HG03097 (cell line): Measurements from ENCODE around the gene PRKAG2.

Source experiments
- ATAC-seq: cut with Tn5 transposase; IDR thresholded peaks from one replicate; pipeline ENCODE4 v1.9.1; 2021; ENCODE audit not compliant: unreplicated experiment, low FRiP score

Gene PRKAG2

DNA sequence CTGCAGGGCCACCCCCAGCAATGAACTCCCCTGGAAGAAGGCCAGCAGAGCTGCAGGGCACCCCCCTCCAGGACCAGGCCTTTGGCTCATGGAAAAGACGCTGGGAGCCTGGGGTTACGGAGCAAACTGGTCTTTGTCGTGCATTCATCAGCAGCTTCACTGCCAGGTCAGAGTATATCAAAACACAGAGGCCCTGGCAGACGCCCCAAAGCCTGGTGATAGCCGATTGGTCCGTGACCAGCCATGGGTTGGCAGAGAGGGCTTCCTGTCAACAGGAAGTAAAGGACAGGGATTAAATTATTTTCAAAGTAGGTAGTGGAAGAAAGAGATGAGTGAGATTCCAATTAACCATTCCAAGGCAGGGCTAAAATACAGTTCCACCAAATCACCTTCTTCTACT is 9.0 kb downstream of the PRKAG2 start:
- ATAC-seq: no peak

DNA sequence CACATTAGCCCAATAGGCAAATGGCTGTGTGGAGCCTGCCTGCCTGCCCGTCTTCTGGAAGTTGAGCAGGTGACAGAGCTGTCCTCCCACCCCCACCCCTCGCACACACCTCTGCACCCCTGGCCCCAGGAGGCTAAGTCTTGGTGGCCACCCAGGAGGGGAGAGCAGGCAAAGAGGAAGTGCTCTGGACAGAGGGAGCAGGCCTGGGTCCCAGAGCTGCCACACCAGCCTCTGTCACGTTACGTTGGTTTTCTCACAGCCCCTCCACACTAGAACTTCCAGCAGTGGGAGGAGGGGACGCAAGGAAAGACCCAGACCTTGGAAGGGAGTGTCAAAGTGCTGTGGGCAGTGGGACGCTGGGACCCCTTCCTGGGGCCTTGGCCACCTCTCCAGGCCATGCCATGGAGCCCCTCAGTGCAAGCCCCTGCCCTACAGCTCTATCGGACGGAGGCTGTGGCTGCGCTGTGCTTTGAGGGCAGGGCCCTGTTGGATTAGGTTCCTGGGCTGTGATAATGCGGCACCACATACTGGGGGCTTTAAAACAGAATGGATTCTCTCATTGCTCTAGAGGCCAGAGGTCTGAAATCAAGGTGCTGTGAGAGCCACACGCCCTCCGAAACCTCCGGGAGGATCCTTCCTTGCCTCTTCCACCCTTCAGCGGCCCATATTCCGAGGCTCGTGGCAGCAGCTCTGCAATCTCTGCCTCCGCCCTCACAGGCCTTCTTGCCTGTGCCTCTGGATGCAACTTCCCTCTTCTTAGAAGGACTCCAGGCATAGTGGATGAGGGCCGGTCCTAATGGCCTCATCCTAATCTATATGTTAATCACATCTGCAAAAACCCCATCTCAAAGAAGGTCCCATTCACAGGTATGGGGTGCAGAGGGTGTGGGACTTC is 9.9 kb downstream of the PRKAG2 start:
- no peak for ATAC-seq

DNA sequence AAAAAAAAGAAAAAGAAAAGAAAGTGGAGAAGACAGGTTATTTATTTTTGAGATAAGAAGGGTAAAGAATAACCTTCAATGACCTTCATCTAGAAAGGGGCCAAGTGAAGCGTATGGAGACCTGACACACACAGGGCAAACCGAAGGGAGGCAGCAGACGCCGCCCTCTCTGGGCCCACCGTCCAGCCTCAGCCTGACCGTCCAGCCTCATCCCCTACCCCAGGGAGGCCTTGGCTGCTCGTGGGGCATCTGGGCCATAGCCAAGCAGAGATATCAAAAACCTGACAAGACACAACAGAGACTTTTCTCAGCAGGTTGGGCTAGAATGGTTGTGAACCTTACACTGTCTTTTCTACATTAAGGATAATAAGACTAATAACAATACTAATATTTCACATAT is 10.9 kb downstream of the PRKAG2 start:
- no peak for ATAC-seq

DNA sequence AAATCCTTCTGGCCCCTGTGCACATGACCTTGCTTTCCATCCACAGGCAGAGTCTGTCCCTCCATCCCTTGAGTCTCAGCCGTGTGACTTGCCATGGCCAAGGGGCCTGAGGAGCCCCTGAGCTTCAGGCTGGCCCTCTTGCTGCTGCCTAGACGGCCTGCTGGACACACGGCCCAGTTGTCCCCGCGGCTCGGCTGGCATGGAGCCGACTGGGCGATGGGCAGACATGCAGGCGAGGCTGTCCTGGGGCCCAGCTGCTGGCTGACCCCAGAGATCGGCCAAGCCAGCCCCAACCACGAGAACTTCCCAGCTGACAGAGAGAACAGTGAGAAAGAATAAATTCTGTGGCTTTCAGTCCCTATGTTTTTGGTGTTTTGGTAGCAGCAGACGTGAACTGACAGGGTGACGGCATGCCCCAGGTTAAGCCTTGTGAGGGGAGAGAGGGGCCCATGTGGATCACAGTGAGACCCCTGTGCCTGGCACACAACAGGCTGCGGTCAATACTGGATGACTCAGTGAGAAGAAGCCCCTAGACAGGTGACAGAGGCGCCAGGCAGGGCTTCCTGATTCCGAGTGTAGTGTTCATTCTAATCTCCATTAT is 11.7 kb downstream of the PRKAG2 start:
- ATAC-seq: no peak

DNA sequence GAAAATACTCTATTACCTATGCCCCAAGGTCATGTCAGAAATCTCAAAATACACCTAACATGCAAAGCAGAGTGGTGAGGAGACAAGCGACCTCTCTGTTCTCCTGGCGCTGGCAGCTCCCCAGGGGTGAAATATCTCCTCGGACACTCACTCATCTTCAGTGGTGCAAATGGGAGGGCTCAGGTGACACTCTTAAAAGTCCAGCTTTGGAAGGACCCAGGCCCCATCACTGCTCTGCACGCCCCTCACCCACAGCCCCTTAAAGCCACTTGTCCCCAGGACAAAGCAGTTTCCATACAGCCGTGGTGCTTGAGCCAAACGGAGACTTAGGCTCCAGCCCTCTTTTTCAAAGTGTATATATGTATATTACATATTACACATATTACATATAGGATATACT is 12.4 kb downstream of the PRKAG2 start:
- ATAC-seq: no peak

DNA sequence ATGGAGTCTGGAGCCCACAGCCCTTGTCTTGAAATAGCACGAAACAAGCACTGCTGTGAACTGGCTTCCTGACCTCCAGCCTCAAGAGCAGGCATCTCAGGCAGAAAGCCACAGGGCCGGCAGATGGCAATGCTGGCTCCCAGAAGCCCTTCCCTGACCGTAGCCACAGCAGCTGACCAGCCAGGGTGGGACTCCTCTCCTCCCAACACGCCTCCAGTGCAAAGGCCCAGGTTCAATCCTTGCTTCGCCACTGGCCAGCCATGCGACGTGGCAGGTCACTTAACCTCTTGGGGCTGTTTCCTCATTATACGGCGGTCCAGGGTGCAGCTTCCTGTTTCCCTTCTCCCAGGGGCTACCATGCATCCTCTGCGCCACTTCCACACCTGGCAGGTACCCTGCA is 12.8 kb downstream of the PRKAG2 start:
- no peak for ATAC-seq

DNA sequence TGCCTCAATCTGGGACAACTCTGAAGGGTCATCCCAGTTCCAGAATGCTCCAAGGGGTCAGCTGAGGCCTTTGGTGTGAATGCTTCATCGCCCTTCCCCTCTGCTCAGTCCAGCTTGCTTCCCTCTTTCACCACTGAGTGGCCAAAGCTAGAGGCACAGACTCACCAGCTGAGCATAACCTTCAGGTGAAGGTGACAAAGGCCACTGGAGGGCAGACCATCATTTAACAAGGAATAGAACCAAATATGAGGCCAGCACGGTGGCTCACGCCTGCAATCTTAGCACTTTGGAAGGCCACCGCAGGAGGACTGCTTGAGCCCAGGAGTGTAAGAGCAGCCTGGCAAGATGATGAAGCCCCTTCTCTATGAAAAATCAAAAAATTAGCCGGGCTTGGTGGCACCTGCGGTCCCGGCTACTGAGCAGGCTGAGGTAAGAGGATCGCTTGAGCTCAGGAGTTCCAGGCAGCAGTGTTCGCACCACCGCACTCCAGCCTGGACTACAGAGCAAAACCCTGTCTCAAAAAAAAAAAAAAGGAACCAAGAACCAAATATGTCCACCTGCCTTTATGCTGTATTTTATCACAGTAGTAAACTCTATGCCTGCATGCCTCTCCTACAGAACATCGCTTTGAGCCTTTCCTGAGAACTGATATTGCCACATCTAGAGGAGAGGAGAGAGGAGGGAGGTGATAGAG is 13.4 kb downstream of the PRKAG2 start:
- no peak for ATAC-seq

DNA sequence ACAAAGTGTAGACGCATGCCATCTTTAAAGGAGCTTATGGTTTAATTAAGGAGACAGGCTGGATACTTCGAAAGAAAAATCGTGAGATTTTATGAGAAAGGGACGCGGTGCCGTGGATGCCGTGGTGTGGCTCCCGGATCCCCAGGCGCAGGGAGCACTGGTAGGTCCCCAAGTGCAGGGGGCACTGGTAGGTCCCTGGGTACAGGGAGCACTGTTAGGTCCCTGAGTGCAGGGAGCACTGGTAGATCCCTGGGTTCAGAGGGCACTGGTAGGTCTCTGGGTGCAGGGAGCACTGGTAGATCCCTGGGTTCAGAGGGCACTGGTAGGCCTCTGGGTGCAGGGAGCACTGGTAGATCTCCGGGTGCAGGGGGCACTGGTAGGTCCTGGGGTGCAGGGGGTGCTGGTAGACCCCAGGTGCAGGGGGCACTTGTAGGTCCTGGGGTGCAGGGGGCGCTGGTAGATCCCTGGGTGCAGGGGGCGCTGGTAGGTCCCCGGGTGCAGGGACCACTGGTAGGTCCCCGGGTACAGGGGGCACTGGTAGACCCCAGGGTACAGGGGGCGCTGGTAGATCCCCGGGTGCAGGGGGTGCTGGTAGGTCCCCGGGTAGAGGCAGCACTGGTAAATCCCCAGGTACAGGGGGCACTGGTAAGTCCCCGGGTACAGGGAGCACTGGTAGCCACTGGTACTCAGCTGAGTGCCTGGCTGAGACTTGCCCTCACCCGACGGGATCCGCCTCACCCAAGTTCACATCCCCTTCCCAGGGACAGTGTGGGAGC is 14.1 kb downstream of the PRKAG2 start:
- no peak for ATAC-seq

DNA sequence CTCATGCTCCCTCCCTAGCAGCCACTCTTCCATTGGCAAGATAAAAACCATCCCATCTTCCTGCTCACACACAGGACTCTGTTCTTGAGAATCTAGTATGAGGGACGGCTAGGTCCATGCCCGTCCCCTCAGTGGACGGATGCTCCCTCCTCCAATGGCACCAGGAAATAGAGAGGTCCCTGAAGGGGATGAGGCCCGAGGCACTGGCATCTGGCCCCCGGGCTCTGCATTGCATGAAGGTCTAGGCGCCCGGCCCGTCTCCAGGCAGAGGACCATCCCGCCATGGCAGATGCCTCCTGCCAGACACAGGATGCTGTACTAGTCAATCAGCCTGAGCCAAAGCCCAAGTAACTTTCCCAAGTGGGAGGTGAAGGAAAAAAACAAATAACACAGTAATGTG is 15.0 kb downstream of the PRKAG2 start:
- ATAC-seq: no peak

DNA sequence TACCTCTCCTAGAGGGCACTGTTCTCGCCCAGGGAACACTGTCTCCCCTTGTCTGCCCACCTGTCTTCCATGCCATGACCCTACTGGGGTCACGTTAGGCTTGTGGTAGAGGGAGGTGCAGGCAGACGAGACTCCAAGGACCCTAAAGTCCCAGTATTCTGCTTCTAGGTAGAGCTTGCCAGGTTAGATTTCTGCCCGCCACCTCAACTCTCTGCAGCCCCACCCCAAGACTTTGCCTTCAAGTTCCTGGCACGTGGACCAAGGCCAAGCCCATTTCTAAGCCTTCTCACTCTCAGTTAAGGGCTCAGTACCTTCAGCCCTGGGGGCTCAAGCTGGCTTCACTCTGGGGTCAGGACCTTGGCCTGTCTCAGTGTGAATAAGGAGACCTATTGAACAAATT is 16.1 kb downstream of the PRKAG2 start:
- ATAC-seq: no peak

DNA sequence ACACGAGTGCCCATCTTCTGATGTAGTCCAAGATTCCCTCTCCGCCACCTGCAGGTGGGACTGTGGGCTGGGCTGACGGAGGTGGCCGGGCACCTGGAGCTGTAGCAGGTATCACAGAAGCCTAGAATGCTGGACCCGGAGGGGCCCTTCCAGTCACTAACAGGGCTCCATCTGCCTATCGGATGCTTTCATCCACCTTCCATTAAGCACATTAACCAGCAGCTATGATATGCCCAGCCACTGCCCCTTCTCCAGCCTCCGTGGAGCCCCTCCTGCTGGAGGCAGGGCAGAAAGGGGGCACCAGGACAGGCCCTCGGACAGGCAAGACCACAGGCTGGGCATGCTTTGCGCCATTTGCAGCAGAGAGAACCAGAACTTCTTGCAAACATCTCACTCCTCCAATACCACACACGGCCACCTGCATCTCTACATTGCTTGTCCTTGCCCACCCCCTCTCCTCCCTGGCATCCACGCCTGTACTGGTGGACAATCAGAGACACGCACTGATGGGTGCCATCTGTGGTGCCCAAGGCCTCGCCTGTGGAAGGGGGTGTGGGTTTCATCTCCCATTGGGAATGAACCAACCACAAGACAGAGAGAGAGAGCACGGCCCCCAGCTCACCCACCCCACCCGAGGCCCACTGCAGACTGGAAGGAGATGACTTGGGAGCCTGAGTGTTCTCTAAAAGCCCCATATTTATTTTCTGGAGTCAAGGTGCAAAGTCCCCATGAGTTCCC is 16.8 kb downstream of the PRKAG2 start:
- no peak for ATAC-seq

DNA sequence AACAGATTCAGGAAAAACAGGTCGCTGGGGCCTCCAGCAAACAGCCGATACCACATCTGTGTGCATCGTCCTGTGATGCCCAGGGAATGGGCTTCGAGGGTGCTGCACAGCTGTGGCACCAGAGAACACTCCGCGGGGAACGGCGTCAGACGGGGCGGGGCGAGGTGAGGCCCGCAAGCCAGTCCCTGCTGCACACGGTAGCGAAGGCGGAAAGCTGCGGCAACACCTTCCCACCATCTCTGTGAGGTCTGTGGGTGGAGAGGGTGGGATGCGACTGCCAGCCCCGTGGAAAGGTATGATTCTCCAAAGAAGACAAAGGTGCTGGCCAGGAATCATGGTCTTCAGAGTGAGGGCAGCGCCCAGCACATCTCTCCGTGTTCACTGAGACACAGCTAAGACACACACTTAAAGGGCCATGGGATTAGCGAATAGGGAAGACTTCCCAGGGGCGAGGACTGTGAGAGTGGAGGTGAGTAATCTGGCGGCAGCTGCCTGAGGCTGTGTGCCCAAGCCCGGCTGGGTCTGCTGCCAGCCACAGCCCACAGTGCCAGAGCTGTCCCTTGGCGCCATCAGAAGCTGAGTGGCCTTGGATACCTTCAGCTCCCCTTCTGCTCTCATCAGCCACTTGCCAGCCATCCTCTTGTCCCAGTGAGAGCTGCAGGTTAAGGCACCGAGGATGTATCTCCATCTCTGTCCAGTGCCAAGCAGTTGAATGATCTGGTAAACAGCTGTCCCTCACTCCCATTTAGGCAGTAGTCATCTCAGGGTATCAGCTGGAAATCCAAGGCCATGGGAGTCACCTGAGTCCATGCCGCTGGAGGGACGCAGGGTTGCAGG is 17.6 kb downstream of the PRKAG2 start:
- ATAC-seq: no peak

DNA sequence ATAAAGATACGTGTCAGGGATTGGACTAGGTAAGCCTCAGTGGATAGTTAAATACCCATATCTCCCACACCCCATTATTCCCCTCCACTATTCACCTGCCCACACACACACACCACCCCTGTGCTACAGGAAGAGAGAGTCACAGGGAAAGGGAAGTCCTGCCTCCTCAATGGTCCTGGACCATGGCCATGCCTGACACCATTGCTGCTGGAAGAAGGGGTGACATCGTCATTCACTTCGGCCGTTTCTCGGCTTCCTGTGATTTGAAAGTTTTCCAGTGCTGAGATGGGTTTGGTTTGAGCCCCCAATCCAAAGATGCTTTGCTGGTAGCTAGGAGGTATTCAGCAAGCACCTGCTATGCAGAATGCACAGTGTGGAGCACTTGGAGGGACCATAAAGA is 18.5 kb downstream of the PRKAG2 start:
- ATAC-seq: no peak

DNA sequence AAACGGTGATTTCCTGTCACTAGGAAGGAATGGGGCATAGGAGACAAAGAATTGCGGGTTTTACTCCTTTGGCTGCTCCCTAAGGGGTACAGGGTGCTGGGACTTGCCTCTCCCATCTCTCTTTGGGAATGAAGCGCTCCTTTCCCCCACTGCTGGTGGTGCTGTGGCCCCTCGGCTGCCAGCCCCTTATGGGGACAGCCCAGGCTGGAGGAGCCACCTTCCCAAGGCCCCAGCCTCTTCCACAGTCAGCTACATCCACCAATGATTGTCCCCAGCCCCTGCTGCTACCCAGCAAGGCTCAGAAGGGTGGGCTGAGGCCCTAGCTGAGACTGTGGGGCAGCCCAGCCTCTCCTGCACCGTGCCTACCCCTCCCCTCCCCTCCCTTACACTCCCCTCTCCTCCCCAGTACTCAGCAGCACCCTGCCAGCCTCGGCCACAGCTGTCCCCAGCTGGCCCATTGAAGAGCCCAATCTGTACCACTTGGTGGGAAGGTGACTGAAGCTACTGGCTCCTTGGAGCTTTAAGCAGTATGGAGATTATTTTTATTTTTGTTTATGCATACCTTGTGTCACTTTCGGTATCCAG is 19.0 kb downstream of the PRKAG2 start:
- no peak for ATAC-seq

DNA sequence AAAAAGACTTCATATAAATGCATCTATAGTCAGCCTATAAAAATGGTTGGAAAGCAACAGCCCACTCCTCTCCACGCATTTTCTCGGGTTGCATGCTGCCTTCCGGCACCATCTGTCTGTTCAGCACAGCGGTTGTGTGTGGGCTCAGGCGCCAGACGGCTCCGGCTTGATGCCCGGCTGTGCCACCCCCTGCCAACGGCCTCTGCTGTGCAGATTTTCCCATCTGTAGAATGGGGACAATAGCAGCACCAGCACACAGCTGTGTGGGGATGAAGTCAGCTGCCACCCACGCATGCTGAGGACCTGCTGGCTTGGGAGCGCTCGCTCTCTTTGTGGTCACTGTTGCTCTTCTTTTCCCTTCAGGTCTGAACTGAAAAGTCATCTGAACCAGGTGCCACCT is 19.5 kb downstream of the PRKAG2 start:
- no peak for ATAC-seq

DNA sequence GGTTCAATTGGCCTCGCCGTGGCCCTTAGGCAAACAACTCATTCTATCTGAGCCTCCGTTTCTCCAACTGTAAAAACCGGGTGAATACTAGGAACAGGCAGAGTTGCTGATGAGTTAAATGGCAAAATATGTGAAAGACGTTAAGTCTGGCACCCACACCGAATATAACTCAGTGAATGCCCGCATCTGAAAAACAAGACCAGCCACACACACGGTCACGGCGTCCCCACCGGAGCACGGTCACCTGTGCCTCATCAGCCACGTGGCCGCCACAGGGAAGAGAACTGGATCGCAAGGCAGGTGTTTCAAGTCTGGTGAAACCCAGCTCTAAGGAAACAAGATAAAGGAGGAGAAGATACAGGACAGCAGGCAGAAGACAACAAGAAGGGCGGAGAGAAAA is 20.4 kb downstream of the PRKAG2 start:
- ATAC-seq: no peak

DNA sequence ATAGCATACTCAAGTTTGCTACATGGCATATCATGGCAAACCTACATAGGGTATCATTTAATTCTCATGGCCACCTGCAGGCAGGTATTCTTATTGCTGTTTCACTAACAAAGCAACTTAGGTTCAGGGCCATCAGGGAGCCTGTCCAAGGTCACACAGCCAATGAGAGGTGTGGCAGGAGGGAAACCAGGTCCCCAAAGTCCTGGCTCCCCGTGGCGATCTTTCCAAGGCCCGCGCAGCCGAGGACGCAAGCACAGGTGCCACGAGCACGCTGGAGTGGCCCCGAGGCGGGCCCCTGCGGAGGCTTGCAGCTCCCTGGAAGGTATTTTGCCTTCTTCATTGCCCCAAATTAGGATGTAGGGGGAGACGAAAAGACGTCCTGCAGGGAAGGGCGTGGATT is 20.8 kb downstream of the PRKAG2 start:
- no peak for ATAC-seq

DNA sequence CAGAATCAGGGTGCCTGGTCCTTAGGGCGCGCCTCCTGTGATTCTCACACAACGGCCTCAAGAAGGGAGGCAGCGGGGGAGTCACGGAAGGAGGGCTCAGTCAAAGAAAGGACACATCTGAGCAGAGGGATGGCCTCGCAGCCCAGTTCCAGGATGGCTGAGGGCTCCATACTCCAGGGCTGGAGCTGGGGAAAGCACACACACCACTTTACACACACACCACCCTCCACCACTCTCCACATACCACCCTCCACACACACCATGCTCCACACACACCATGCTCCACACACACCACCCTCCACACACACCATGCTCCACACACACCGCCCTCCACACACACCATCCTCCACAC is 22.2 kb downstream of the PRKAG2 start:
- ATAC-seq: no peak
